ENCODE measurements around the gene SLC31A2. TPM values are rescaled to one million over a fixed set of nuclear protein-coding genes. Genes with fewer than 3 reads are reported as not detected.

Gene SLC31A2
- total RNA-seq, 2 donors from 2014 or later: 9.5 to 19.5 TPM

DNA sequence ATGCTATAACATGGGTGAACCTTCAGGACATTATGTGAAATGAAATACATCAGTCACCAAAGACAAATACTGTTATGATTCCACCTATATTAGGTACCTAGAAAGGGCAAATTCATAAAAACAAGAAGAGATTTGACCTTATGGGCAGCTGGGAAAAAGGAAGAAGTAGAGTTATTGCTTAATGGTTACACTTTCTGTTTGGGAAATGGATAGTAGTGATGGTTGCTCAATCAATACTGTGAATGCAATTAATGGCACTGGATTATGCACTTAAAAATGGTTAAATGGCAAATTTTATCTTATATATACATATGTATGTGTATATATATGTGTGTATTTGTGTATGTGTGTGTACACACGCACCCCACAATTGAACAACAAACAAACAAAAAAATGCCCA, 55.1 kb downstream of the SLC31A2 start:
- peaks cover 83% of the 10 kb centered on the region for H3K36me3 ChIP-seq
- H3K4me3 ChIP-seq: no peak overlapping the region

DNA sequence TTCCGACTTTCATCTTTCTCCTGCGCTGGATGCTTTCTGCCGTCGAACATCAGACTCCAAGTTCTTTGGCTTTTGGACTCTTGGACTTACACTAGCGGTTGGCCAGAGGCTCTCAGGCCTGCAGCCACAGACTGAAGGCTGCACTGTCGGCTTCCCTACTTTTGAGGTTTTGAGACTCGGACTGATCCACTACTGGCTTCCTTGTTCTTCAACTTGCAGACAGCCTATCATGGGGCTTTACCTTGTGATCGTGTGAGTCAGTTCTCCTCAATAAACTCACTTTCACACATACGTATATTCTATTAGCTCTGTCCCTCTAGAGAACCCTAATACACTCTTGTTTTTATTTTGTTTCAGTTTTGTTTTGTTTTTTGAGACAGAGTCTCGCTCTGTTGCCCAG, 60.0 kb downstream of the SLC31A2 start:
- H3K36me3 ChIP-seq: peaks cover 51% of the 10 kb centered on the region
- H3K27ac ChIP-seq: no peak overlapping the region
- TF ChIP-seq CTCF (IDR thresholded peaks at IDR 0.05): no peak
- no peaks in the 10 kb centered on the region for H3K4me1 ChIP-seq
- no peaks in the 10 kb centered on the region for H3K27me3 ChIP-seq
- H3K4me3 ChIP-seq: no peak overlapping the region
- no peak for DNase-seq (ENCODE audit: low spot score)
- H3K9me3 ChIP-seq: no peaks in the 10 kb centered on the region

More for the DNA sequence above, 55.1 kb downstream of the SLC31A2 start:
- Histone ChIP-seq H3K27ac (no peak overlapping the region), H3K27me3 (no peaks in the 10 kb centered on the region), H3K9me3 (no peaks in the 10 kb centered on the region), H3K4me1 (no peaks in the 10 kb centered on the region)
- DNase-seq (ENCODE audit: low spot score): no peak
- no peak for TF ChIP-seq CTCF (IDR thresholded peaks at IDR 0.05)

Other genes starting within 250 kb of the SLC31A2 start
- gene ZNF883, start 138.8 kb upstream of the SLC31A2 start, total RNA-seq: 1 to 10 TPM; 3.8 to 4.1 TPM
- 1 to 10 TPM; 1.0 to 2.2 TPM for gene ZFP37, start 94.3 kb upstream of the SLC31A2 start, total RNA-seq
- 10 to 100 TPM; 14.7 to 16.6 TPM for gene FKBP15, start 70.3 kb downstream of the SLC31A2 start, total RNA-seq
- 10 to 100 TPM; 10.0 to 11.1 TPM for gene SLC31A1, start 70.5 kb downstream of the SLC31A2 start, total RNA-seq
- 10 to 100 TPM; 31.7 to 42.6 TPM for gene CDC26, start 124.6 kb downstream of the SLC31A2 start, total RNA-seq
- 10 to 100 TPM in 1 of 2 donors, 1 to 10 TPM in 1; 8.7 to 11.1 TPM for gene PRPF4, start 124.7 kb downstream of the SLC31A2 start, total RNA-seq
- not detected for gene RNF183, start 152.4 kb downstream of the SLC31A2 start, total RNA-seq
- 1 to 10 TPM; 2.3 to 4.6 TPM for gene WDR31, start 189.3 kb downstream of the SLC31A2 start, total RNA-seq
- gene BSPRY, start 198.5 kb downstream of the SLC31A2 start, total RNA-seq: 1 to 10 TPM in 1 of 2 donors, under 1 TPM in 1; 0.48 to 3.8 TPM
- 10 to 100 TPM; 20.0 to 25.6 TPM for gene HDHD3, start 226.0 kb downstream of the SLC31A2 start, total RNA-seq

Data from right atrium auricular region (tissue), 2 donors.